Mesothelial cell of epicardium (in vitro differentiated cells): ENCODE results near the gene SETD2. TPM values are rescaled to one million over a fixed set of nuclear protein-coding genes. Genes with fewer than 3 reads are reported as not detected.

Experiments
- DNase-seq, 2 experiments: peaks; one replicate each; pipeline ENCODE4 v3.0.0; 2021; ENCODE audit warnings: low spot score in 2 of 2; ENCODE audit not compliant: unreplicated experiment in 2 of 2
- H3K27ac Mint-ChIP-seq: 2 replicates; pipeline ENCODE4 v1.8.0; 2021; ENCODE audit warnings: mixed read lengths
- H3K27me3 Mint-ChIP-seq: 2 replicates; pipeline ENCODE4 v1.8.0; 2021; ENCODE audit warnings: low read depth, mixed read lengths
- H3K36me3 Mint-ChIP-seq: 2 replicates; pipeline ENCODE4 v1.8.0; 2021; ENCODE audit warnings: mixed read lengths
- H3K4me1 Mint-ChIP-seq: 2 replicates; pipeline ENCODE4 v1.8.0; 2021; ENCODE audit warnings: mixed read lengths
- H3K4me3 Mint-ChIP-seq: 2 replicates; pipeline ENCODE4 v1.8.0; 2021; ENCODE audit warnings: mild to moderate bottlenecking, moderate library complexity, mixed read lengths
- H3K9me3 Mint-ChIP-seq: 2 replicates; pipeline ENCODE4 v1.8.0; 2021; ENCODE audit warnings: mixed read lengths
- CTCF ChIP-seq: fragments of 200-600 bp; sonication (generic); IDR thresholded peaks from one replicate; pipeline ENCODE4 v1.5.0; 2021; ENCODE audit warnings: antibody characterized with exemption; ENCODE audit not compliant: unreplicated experiment
- total RNA-seq: library from RNA; stranded (reverse); gene quantifications from 3 replicates; pipeline ENCODE4 v1.2.1, GENCODE V29; 2021

Gene SETD2
- total RNA-seq, 1 donor from 2014 or later: 73.1 TPM

DNA sequence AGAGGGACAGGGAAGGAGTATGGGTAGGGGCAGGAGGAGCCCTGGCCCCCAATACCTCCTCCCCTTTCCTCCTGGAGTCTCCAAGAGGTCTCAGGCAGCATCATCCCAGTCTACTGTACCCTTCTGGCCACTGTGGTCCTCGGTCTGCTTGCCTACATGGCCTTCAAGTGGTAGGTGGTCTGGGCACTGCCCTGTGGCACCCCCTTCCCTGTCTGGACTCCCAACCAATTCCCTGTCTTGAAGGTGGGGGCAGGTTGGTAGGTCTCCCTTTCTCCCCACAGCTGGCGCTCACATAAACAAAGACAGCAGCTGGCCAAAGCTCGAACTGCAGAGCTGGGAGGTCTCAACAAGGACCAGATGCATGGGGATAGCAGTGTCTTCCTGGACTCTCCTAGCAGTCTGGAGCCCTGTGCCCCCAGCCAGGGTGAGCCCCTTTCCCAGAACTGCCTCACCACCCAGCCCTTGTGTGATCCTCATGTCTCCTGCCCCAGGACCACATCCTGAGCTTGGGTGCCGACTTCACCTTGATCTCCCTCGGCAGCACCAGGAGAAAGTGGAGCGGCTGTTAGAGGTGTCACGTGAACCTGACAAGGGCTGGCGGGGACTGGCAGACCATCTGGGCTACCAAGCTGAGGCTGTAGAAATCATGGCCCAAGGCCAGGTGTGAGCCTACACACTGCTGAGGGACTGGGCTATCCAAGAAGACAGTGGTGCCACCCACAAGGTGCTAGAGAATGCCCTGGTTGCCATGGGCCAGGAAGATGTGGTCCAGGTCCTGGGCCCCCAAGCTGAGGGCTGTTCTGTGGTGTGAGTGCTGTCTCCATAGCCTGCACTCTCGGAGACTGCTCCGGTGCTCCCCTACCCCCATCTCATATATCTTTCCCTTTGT lies 151.3 kb downstream of the SETD2 start:
- H3K27ac Mint-ChIP-seq: no peak overlapping the region
- H3K27me3 Mint-ChIP-seq: no peaks in the 10 kb centered on the region
- H3K4me1 Mint-ChIP-seq: peaks cover 21% of the 10 kb centered on the region
- no peak for TF ChIP-seq CTCF
- H3K9me3 Mint-ChIP-seq: no peaks in the 10 kb centered on the region
- H3K36me3 Mint-ChIP-seq: peaks cover 10% of the 10 kb centered on the region
- H3K4me3 Mint-ChIP-seq: no peak overlapping the region
- DNase-seq: no peak

DNA sequence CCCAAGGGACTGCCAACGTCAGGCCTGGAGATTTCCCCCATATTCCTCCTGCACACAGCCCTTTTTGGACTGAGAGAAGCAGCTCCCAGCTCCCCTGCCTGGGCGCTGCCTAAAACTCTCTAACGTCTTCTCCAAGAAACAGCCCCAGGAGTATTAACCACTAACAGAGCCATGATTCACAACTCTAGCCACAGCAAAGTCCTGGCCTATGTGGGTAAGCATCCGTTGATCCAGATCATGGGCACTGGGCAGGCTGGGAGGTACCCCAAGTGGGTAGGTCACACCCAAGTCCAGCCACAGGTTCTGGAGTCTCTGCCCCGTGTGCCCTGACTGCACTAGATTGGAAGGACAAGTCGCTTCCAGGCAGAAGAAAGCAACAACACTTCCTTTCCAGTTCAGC lies 152.5 kb downstream of the SETD2 start:
- Mint-ChIP-seq H3K27me3 (no peaks in the 10 kb centered on the region), H3K36me3 (peaks cover 9% of the 10 kb centered on the region), H3K4me3 (no peak overlapping the region), H3K4me1 (peaks cover 13% of the 10 kb centered on the region), H3K27ac (no peak overlapping the region), H3K9me3 (no peaks in the 10 kb centered on the region)
- TF ChIP-seq CTCF: no peak
- no peak for DNase-seq

DNA sequence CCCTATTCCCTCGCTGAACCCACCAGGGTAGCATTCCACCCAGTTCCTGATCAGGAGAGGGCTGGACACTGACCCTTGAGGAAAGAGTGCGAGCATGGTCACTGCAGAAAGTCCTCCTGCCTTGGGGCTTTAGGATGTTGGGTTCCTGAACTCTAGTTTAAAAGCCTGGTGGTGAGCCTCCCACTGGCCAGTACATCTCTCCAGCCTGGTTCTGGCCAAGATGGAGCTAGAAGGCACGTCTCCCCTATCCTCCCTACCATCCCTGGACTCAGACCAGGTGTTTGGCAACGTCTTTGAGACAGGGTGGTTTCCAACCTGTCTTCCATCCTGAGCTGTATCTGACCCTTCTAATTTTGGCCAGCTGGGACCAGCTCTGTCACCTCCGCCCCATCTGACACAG lies 153.0 kb downstream of the SETD2 start:
- TF ChIP-seq CTCF: no peak
- H3K36me3 Mint-ChIP-seq: peaks cover 13% of the 10 kb centered on the region
- H3K4me1 Mint-ChIP-seq: peaks cover 9% of the 10 kb centered on the region
- H3K9me3 Mint-ChIP-seq: no peaks in the 10 kb centered on the region
- H3K4me3 Mint-ChIP-seq: peak overlapping the region; percentile 73
- no peaks in the 10 kb centered on the region for H3K27me3 Mint-ChIP-seq
- DNase-seq: no peak
- peak overlapping the region; percentile 85 for H3K27ac Mint-ChIP-seq

GRCh38 chr3:47010111-47010712 lies 153.7 kb downstream of the SETD2 start:
- H3K9me3 Mint-ChIP-seq: no peaks in the 10 kb centered on the region

More at GRCh38 chr3:47010111-47010712, 153.7 kb downstream of the SETD2 start:
- H3K4me3 Mint-ChIP-seq: peak overlapping the region; percentile 73
- H3K4me1 Mint-ChIP-seq: peaks cover 9% of the 10 kb centered on the region
- TF ChIP-seq CTCF: no peak
- peaks cover 15% of the 10 kb centered on the region for H3K36me3 Mint-ChIP-seq
- H3K27ac Mint-ChIP-seq: peak overlapping the region; percentile 98
- peak in 1 of 2 experiments; percentile 23 for DNase-seq
- H3K27me3 Mint-ChIP-seq: no peaks in the 10 kb centered on the region
